Rectal smooth muscle tissue (tissue), 1 donor: Measurements from ENCODE around the gene GJD2.

Experiments used
- H3K27ac ChIP-seq: one replicate; pipeline ENCODE4 v1.7.0; 2013; ENCODE audit warnings: low read depth, low read length, inconsistent platforms
- H3K27me3 ChIP-seq: one replicate; pipeline ENCODE4 v1.7.0; 2013; ENCODE audit warnings: low read length; ENCODE audit not compliant: control insufficient read depth, insufficient read depth
- H3K36me3 ChIP-seq: one replicate; pipeline ENCODE4 v1.7.0; 2013; ENCODE audit warnings: low read length; ENCODE audit not compliant: control insufficient read depth, insufficient read depth
- H3K4me1 ChIP-seq: one replicate; pipeline ENCODE4 v1.7.0; 2013; ENCODE audit warnings: low read length; ENCODE audit not compliant: control insufficient read depth, insufficient read depth
- H3K4me3 ChIP-seq: one replicate; pipeline ENCODE4 v1.7.0; 2013; ENCODE audit warnings: low read length
- H3K9ac ChIP-seq: one replicate; pipeline ENCODE4 v1.7.0; 2013; ENCODE audit warnings: low read length

GJD2 gene

DNA sequence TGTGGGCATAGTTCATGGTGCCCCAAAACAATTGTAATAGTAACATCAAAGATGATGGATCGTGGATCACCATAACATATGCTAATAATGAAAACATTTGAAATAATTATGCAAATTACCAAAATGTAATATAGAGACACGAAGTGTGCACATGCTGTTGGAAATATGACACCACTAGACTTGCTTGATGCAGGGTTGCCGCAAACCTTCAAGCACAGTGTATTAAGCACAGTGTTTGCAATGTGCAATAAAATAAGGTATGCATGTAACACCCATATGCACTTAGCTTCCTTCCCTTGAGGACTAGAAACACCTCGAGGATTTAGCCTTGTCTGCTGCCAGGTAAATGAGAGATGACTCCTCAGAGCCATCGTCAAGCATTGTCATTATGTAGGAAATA lies 10.9 kb upstream of the GJD2 start:
- H3K27me3 ChIP-seq = no peaks in the 10 kb centered on the region
- no peak overlapping the region for H3K4me3 ChIP-seq
- H3K9ac ChIP-seq = no peak overlapping the region
- no peak overlapping the region for H3K27ac ChIP-seq
- no peaks in the 10 kb centered on the region for H3K4me1 ChIP-seq
- H3K36me3 ChIP-seq = no peaks in the 10 kb centered on the region

GRCh38 chr15:34760909-34761308 lies 6.1 kb upstream of the GJD2 start:
- Histone ChIP-seq H3K9ac (no peak overlapping the region), H3K36me3 (no peaks in the 10 kb centered on the region), H3K4me3 (no peak overlapping the region), H3K27me3 (no peaks in the 10 kb centered on the region), H3K4me1 (no peaks in the 10 kb centered on the region), H3K27ac (no peak overlapping the region)

GRCh38 chr15:34759992-34760391 lies 5.2 kb upstream of the GJD2 start:
- Histone ChIP-seq H3K4me1 (no peaks in the 10 kb centered on the region), H3K27me3 (no peaks in the 10 kb centered on the region), H3K9ac (no peak overlapping the region), H3K27ac (no peak overlapping the region), H3K4me3 (no peak overlapping the region), H3K36me3 (no peaks in the 10 kb centered on the region)

DNA sequence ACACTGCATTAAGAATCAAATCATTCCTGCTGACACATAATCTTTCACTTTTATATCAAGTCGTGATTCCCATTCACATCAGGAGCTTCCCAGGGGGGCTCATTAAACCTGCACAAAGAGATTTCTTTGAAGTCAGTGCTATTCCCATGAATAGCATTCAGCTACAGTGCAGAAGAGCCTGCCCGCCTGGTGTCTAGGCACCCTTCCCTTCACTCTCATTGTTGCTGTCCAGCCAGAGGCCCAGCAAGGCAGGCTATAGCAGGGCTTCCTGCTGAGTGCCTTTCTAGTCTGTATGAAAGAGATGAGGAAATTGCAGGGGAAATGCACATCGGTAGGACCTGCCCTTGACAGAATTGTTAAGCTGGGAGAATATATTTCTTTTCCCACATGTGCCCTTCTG lies 4.5 kb upstream of the GJD2 start:
- H3K9ac ChIP-seq = no peak overlapping the region
- H3K27me3 ChIP-seq = no peaks in the 10 kb centered on the region
- no peaks in the 10 kb centered on the region for H3K4me1 ChIP-seq
- no peak overlapping the region for H3K27ac ChIP-seq
- H3K4me3 ChIP-seq = no peak overlapping the region
- H3K36me3 ChIP-seq = no peaks in the 10 kb centered on the region

GRCh38 chr15:34757262-34757661 lies 2.5 kb upstream of the GJD2 start:
- Histone ChIP-seq H3K4me1 (no peaks in the 10 kb centered on the region), H3K27me3 (no peaks in the 10 kb centered on the region), H3K27ac (no peak overlapping the region), H3K9ac (no peak overlapping the region), H3K36me3 (no peaks in the 10 kb centered on the region), H3K4me3 (no peak overlapping the region)

- Histone ChIP-seq H3K4me3 (no peak overlapping the region), H3K27ac (no peak overlapping the region), H3K4me1 (no peaks in the 10 kb centered on the region), H3K36me3 (no peaks in the 10 kb centered on the region), H3K27me3 (no peaks in the 10 kb centered on the region), H3K9ac (no peak overlapping the region)
These were observed 598 bp upstream of the GJD2 start for GRCh38 chr15:34755419-34755773.

DNA sequence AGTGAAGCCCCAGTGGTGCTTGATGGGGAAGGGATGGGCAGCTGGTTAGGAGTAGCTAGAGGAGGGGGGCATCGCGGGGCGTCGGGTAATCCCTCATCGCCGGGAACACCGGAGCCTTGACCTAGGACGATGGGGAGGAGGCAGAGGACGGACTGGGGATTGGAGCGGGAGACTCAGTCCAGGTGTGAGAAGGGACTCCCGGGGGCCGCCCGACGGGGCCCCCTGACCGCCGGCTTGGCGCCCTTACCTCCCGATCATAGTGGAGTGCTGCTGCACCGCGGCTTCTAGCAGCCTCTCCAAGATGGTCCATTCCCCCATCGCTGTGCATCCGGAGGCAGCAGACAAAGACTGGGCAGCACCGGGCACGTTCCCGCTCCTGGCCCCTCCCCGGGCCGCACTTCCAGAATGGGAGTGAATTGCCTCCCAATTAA lies 612 bp downstream of the GJD2 start:
- H3K4me1 ChIP-seq = no peaks in the 10 kb centered on the region
- no peak overlapping the region for H3K4me3 ChIP-seq
- no peaks in the 10 kb centered on the region for H3K36me3 ChIP-seq
- no peaks in the 10 kb centered on the region for H3K27me3 ChIP-seq
- H3K27ac ChIP-seq = no peak overlapping the region
- H3K9ac ChIP-seq = no peak overlapping the region

DNA sequence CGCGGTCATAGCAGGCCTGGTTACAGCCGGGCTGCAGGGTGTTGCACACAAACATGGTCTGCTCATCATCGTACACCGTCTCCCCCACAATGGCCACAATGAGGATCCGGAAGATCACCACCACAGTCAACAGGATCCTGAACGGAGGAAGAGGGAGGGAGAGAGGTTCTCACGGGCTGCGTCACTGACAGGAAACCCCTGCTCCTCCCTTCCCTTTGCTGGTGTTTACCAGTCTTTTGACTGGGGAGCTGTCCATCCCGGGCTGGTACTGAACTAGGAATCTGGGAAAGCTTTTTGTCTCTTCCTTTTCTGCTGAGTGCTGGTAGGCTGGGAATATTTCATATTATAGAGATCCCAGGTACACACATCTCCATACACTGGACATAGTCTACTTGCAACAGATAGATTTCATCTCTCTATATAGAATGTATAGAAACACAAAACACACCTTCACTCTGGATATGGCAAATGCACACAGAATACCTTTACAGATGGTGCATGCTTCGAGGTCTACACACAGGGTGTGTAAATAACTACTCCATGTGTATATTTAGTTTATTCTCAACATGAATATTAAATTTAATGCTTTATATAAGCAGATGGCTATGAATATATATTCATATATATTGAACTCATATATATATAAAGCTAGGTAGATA lies 1.4 kb downstream of the GJD2 start:
- no peaks in the 10 kb centered on the region for H3K4me1 ChIP-seq
- H3K9ac ChIP-seq = no peak overlapping the region
- no peaks in the 10 kb centered on the region for H3K27me3 ChIP-seq
- no peak overlapping the region for H3K4me3 ChIP-seq
- no peak overlapping the region for H3K27ac ChIP-seq
- no peaks in the 10 kb centered on the region for H3K36me3 ChIP-seq

GRCh38 chr15:34749691-34750090 lies 5.1 kb downstream of the GJD2 start:
- Histone ChIP-seq H3K4me1 (no peaks in the 10 kb centered on the region), H3K27ac (no peak overlapping the region), H3K9ac (no peak overlapping the region), H3K27me3 (no peaks in the 10 kb centered on the region), H3K36me3 (no peaks in the 10 kb centered on the region), H3K4me3 (no peak overlapping the region)

- no peak overlapping the region for H3K4me3 ChIP-seq
- no peak overlapping the region for H3K27ac ChIP-seq
- no peak overlapping the region for H3K9ac ChIP-seq
- H3K4me1 ChIP-seq = no peaks in the 10 kb centered on the region
- H3K27me3 ChIP-seq = no peaks in the 10 kb centered on the region
- H3K36me3 ChIP-seq = no peaks in the 10 kb centered on the region
These were observed 15.5 kb downstream of the GJD2 start for GRCh38 chr15:34739346-34739745.

- no peak overlapping the region for H3K9ac ChIP-seq
- no peak overlapping the region for H3K4me3 ChIP-seq
- H3K27me3 ChIP-seq = no peaks in the 10 kb centered on the region
- no peaks in the 10 kb centered on the region for H3K4me1 ChIP-seq
- H3K36me3 ChIP-seq = no peaks in the 10 kb centered on the region
- H3K27ac ChIP-seq = no peak overlapping the region
These were observed 16.8 kb downstream of the GJD2 start for GRCh38 chr15:34738002-34738401.

- Histone ChIP-seq H3K27me3 (peaks cover 2% of the 10 kb centered on the region), H3K27ac (no peak overlapping the region), H3K4me3 (no peak overlapping the region), H3K36me3 (no peaks in the 10 kb centered on the region), H3K9ac (no peak overlapping the region), H3K4me1 (no peaks in the 10 kb centered on the region)
These were observed 17.3 kb downstream of the GJD2 start for GRCh38 chr15:34737477-34737876.

GRCh38 chr15:34734303-34734702 lies 20.5 kb downstream of the GJD2 start:
- Histone ChIP-seq H3K27me3 (peaks cover 3% of the 10 kb centered on the region), H3K9ac (no peak overlapping the region), H3K27ac (no peak overlapping the region), H3K36me3 (no peaks in the 10 kb centered on the region), H3K4me3 (no peak overlapping the region), H3K4me1 (no peaks in the 10 kb centered on the region)
